BLaER1 treated with 17β-estradiol and CSF1 and Interleukin-3, amounts not matched to agents 10 nM and 100 nM (cell line): ENCODE measurements around the gene BTBD2.

Source experiments
- H3K27ac ChIP-seq, 11 experiments: shearing (Covaris generic); formaldehyde crosslinking; 2 replicates each; pipeline ENCODE4 v1.8.1; 2022
- H3K27me3 ChIP-seq, 11 experiments: shearing (Covaris generic); formaldehyde crosslinking; 2 replicates each; pipeline ENCODE4 v1.8.1; 2022
- H3K36me3 ChIP-seq, 11 experiments: shearing (Covaris generic); formaldehyde crosslinking; 2 replicates each; pipeline ENCODE4 v1.8.1; 2022
- H3K4me1 ChIP-seq, 10 experiments: shearing (Covaris generic); formaldehyde crosslinking; 2 replicates each; pipeline ENCODE4 v1.8.1; 2022
- H3K4me2 ChIP-seq, 11 experiments: shearing (Covaris generic); formaldehyde crosslinking; 2 replicates each; pipeline ENCODE4 v1.8.1; 2022
- H3K4me3 ChIP-seq, 10 experiments: shearing (Covaris generic); formaldehyde crosslinking; 2 replicates each; pipeline ENCODE4 v1.8.1; 2022
- H3K9ac ChIP-seq, 11 experiments: shearing (Covaris generic); formaldehyde crosslinking; 2 replicates each; pipeline ENCODE4 v1.8.1; 2022
- H3K9me3 ChIP-seq, 11 experiments: shearing (Covaris generic); formaldehyde crosslinking; replicated peaks in 1 of 11; 2 replicates each; pipeline ENCODE4 v1.8.1; 2022
- H4K20me1 ChIP-seq, 11 experiments: shearing (Covaris generic); formaldehyde crosslinking; 2 replicates each; pipeline ENCODE4 v1.8.1; 2022
- Cebpa-rat ChIP-seq, 11 experiments: shearing (Covaris generic); IDR thresholded peaks; 2 replicates each; pipeline ENCODE4 v1.8.1; 2022

The BTBD2 gene

GRCh38 chr19:1936916-1937610 is 78.5 kb downstream of the BTBD2 start:
- H3K4me1 ChIP-seq, result peaks cover 20 to 45% (median 37%) of the 10 kb centered on the region in 10 experiments
- no peak for TF ChIP-seq Cebpa-rat (IDR thresholded peaks at IDR 0.05)
- no peak overlapping the region for H3K4me2 ChIP-seq
- H3K27ac ChIP-seq, result peak overlapping the region in 2 of 11 experiments; percentile 10 to 25; a peak in 1 of 22 replicates
- no peaks in the 10 kb centered on the region for H3K27me3 ChIP-seq
- H3K9ac ChIP-seq, result no peak overlapping the region
- peaks cover 6 to 22% (median 17%) of the 10 kb centered on the region in 11 experiments; a peak in 21 of 22 replicates for H3K9me3 ChIP-seq
- H3K4me3 ChIP-seq, result no peak overlapping the region
- H4K20me1 ChIP-seq, result peaks cover 0 to 4% (median 1%) of the 10 kb centered on the region in 11 experiments; a peak in 10 of 22 replicates
- no peaks in the 10 kb centered on the region for H3K36me3 ChIP-seq

- Histone ChIP-seq H3K27ac (no peak overlapping the region), H3K9me3 (peaks cover 13 to 29% (median 24%) of the 10 kb centered on the region in 11 experiments; a peak in 21 of 22 replicates), H3K4me1 (peaks cover 20 to 45% (median 37%) of the 10 kb centered on the region in 10 experiments), H3K36me3 (no peaks in the 10 kb centered on the region), H3K4me3 (no peak overlapping the region), H3K27me3 (no peaks in the 10 kb centered on the region), H4K20me1 (no peaks in the 10 kb centered on the region), H3K4me2 (no peak overlapping the region), H3K9ac (no peak overlapping the region)
- TF ChIP-seq Cebpa-rat (IDR thresholded peaks at IDR 0.05), result no peak
Measured at GRCh38 chr19:1936430-1936829, 79.1 kb downstream of the BTBD2 start.

- no peak overlapping the region for H3K9ac ChIP-seq
- no peaks in the 10 kb centered on the region for H4K20me1 ChIP-seq
- no peak overlapping the region for H3K4me3 ChIP-seq
- H3K4me2 ChIP-seq, result peak overlapping the region in 2 of 11 experiments; percentile 3 to 17; a peak in 1 of 22 replicates
- H3K27me3 ChIP-seq, result no peaks in the 10 kb centered on the region
- H3K9me3 ChIP-seq, result peaks cover 14 to 33% (median 26%) of the 10 kb centered on the region in 11 experiments; a peak in 21 of 22 replicates
- no peaks in the 10 kb centered on the region for H3K36me3 ChIP-seq
- H3K27ac ChIP-seq, result 0 out of 22 replicates have a peak overlapping the region, but pooled peaks of 1 of the 11 experiments have one; percentile 5
- H3K4me1 ChIP-seq, result peaks cover 20 to 45% (median 37%) of the 10 kb centered on the region in 10 experiments
- no peak for TF ChIP-seq Cebpa-rat (IDR thresholded peaks at IDR 0.05)
Measured at GRCh38 chr19:1935484-1936208, 79.9 kb downstream of the BTBD2 start.
